Measurements from ENCODE around the gene ZNF22.
A peak's percentile ranks its signal among the peaks of the same experiment; 100 is the strongest.

Gene ZNF22

GRCh38 chr10:44965651-44966097 is 35.0 kb upstream of the ZNF22 start:
- DNase-seq = no peak

- no peak for DNase-seq
Observed at GRCh38 chr10:44966129-44966815, 34.5 kb upstream of the ZNF22 start.

- no peak for DNase-seq
Observed at GRCh38 chr10:44966816-44967509, 33.8 kb upstream of the ZNF22 start.

- DNase-seq = no peak
Observed at GRCh38 chr10:44967616-44968015, 33.1 kb upstream of the ZNF22 start.

GRCh38 chr10:44968091-44968490 is 32.6 kb upstream of the ZNF22 start:
- no peak for DNase-seq

- DNase-seq = no peak
Observed at GRCh38 chr10:44968500-44969400, 32.0 kb upstream of the ZNF22 start.

- no peak for DNase-seq
Observed at GRCh38 chr10:44969854-44970253, 30.9 kb upstream of the ZNF22 start.

GRCh38 chr10:44970812-44971395 is 29.8 kb upstream of the ZNF22 start:
- no peak for DNase-seq

GRCh38 chr10:44971434-44971833 is 29.3 kb upstream of the ZNF22 start:
- no peak for DNase-seq

- no peak for DNase-seq
Observed at GRCh38 chr10:44971935-44972757, 28.6 kb upstream of the ZNF22 start.

- no peak for DNase-seq
Observed at GRCh38 chr10:44972874-44973306, 27.8 kb upstream of the ZNF22 start.

- no peak for DNase-seq
Observed at GRCh38 chr10:44973323-44974081, 27.2 kb upstream of the ZNF22 start.

- no peak for DNase-seq
Observed at GRCh38 chr10:44974082-44974627, 26.6 kb upstream of the ZNF22 start.

- DNase-seq = peak; percentile 57
Observed at GRCh38 chr10:44974628-44975430, 25.9 kb upstream of the ZNF22 start.

- DNase-seq = no peak
Observed at GRCh38 chr10:44975431-44976331, 25.0 kb upstream of the ZNF22 start.

- no peak for DNase-seq
Observed at GRCh38 chr10:44976352-44977198, 24.1 kb upstream of the ZNF22 start.

GRCh38 chr10:44977287-44978212 is 23.2 kb upstream of the ZNF22 start:
- no peak for DNase-seq
